Lung (tissue), 12 donors: Measurements from ENCODE around the gene CDS1. TPM values are rescaled to one million over a fixed set of nuclear protein-coding genes. Genes with fewer than 3 reads are reported as not detected.

ENCODE experiments used
- ATAC-seq: fragments of 200-7000 bp; cut with Tn5 transposase; one replicate; pipeline ENCODE4 v1.9.1; 2020; ENCODE audit warnings: moderate number of reproducible peaks; ENCODE audit not compliant: insufficient read depth, low FRiP score
- DNase-seq, 3 donors: peaks; one replicate each; pipeline ENCODE4 v3.0.0-alpha.2; 2013 to 2017
- H3K27ac ChIP-seq, 2 donors: one replicate each; pipeline ENCODE4 v1.5.1; 2013; ENCODE audit warnings: mild to moderate bottlenecking in 2 of 2, moderate library complexity in 2 of 2, control low read depth in 1 of 2, inconsistent platforms in 1 of 2, low read depth in 1 of 2, low read length in 1 of 2
- H3K27me3 ChIP-seq, 3 donors: one replicate each; pipeline ENCODE4 v1.5.1; 2013; ENCODE audit warnings: low read length in 2 of 3; ENCODE audit not compliant: control insufficient read depth in 3 of 3, insufficient read depth in 3 of 3
- H3K36me3 ChIP-seq, 4 donors: one replicate each; pipeline ENCODE4 v1.5.1; 2013; ENCODE audit warnings: low read length in 4 of 4, mild to moderate bottlenecking in 1 of 4, moderate library complexity in 1 of 4; ENCODE audit not compliant: control insufficient read depth in 4 of 4, insufficient read depth in 4 of 4
- H3K4me1 ChIP-seq, 5 donors: one replicate each; pipeline ENCODE4 v1.5.1; 2013; ENCODE audit warnings: low read length in 5 of 5, mild to moderate bottlenecking in 2 of 5, moderate library complexity in 1 of 5; ENCODE audit not compliant: control insufficient read depth in 5 of 5, insufficient read depth in 5 of 5
- H3K4me3 ChIP-seq: one replicate; pipeline ENCODE4 v1.5.1; 2013; ENCODE audit warnings: mild to moderate bottlenecking, control low read depth, moderate library complexity
- H3K9ac ChIP-seq, 2 donors: one replicate each; pipeline ENCODE4 v1.5.1; 2013; ENCODE audit warnings: low read length in 2 of 2, control low read depth in 1 of 2; ENCODE audit not compliant: insufficient read depth in 1 of 2
- H3K9me3 ChIP-seq, 4 donors: one replicate each; pipeline ENCODE4 v1.5.1; 2013; ENCODE audit warnings: low read length in 3 of 4, mild to moderate bottlenecking in 1 of 4, moderate library complexity in 1 of 4; ENCODE audit not compliant: control insufficient read depth in 4 of 4, insufficient read depth in 3 of 4
- WGBS, 2 donors: extraction: QIAGEN DNeasy Blood & Tissue Kit; methylation state at CpG; one replicate each; pipeline ENCODE4 v1.1.7; 2013; 5-methylcytosine and 5-hydroxymethylcytosine counted together
- polyA plus RNA-seq, 2 donors: library from polyadenylated mRNA; stranded (reverse); fragments of 200-250 nt; gene quantifications; one replicate each; pipeline ENCODE4 v1.2.1, GENCODE V29; 2013
- total RNA-seq, 2 donors: library from RNA; depleted of rRNA in 1 of 2; stranded (reverse); fragments of >200 nt in 1 of 2; gene quantifications; one replicate each; pipeline ENCODE4 v1.2.1, GENCODE V29; 2014 to 2021
- TF ChIP-seq, protein P1 (sequence below): IDR thresholded peaks from 2 replicates; pipeline ENCODE4 v1.5.1; 2012; ENCODE audit warnings: mild to moderate bottlenecking; ENCODE audit errors: control extremely low read depth, extremely low read depth
- donor health status: control.
- donor health status: control.
- donor health status: Bipolar disorder and iron deficiency.
- donor health status: healthy.
- donor health status: DM: yes; HTN: yes; CAD: no.

The CDS1 gene
- total and polyA plus RNA-seq, 4 donors = 10.7 to 32.7 (median 18.8) TPM

- no peaks in the 10 kb centered on the region for H3K36me3 ChIP-seq
- peak overlapping the region; percentile 87 to 93 for H3K27ac ChIP-seq
- H3K9me3 ChIP-seq = peaks cover 0 to 3% (median 0%) of the 10 kb centered on the region in 4 donors
- peaks cover 0 to 12% (median 3%) of the 10 kb centered on the region in 5 donors for H3K4me1 ChIP-seq
- DNase-seq (peak; percentile 86 to 93 (median 93)), ATAC-seq (peak; percentile 85)
- WGBS, 2 donors = 1% methylated on average over 50 to 56 of the region's 56 CpGs
- peak overlapping the region; percentile 62 for H3K4me3 ChIP-seq
- TF ChIP-seq, protein P1, sequence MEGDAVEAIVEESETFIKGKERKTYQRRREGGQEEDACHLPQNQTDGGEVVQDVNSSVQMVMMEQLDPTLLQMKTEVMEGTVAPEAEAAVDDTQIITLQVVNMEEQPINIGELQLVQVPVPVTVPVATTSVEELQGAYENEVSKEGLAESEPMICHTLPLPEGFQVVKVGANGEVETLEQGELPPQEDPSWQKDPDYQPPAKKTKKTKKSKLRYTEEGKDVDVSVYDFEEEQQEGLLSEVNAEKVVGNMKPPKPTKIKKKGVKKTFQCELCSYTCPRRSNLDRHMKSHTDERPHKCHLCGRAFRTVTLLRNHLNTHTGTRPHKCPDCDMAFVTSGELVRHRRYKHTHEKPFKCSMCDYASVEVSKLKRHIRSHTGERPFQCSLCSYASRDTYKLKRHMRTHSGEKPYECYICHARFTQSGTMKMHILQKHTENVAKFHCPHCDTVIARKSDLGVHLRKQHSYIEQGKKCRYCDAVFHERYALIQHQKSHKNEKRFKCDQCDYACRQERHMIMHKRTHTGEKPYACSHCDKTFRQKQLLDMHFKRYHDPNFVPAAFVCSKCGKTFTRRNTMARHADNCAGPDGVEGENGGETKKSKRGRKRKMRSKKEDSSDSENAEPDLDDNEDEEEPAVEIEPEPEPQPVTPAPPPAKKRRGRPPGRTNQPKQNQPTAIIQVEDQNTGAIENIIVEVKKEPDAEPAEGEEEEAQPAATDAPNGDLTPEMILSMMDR = no peak
- peak overlapping the region in 1 of 2 donors; percentile 51 for H3K9ac ChIP-seq
- peaks cover 0 to 45% (median 38%) of the 10 kb centered on the region in 3 donors for H3K27me3 ChIP-seq
These were observed 482 bp upstream of the CDS1 start for GRCh38 chr4:84582302-84582987.

GRCh38 chr4:84583876-84584380 lies 1.0 kb downstream of the CDS1 start:
- H3K4me3 ChIP-seq = peak overlapping the region; percentile 62
- no peak overlapping the region for H3K9ac ChIP-seq
- ATAC-seq = no peak
- 15 to 16% methylated on average over 16 of the region's 16 CpGs for WGBS, 2 donors
- H3K4me1 ChIP-seq = peaks cover 0 to 12% (median 3%) of the 10 kb centered on the region in 5 donors
- TF ChIP-seq, protein P1 = no peak
- H3K27ac ChIP-seq = peak overlapping the region; percentile 87 to 93
- H3K27me3 ChIP-seq = peaks cover 0 to 42% (median 38%) of the 10 kb centered on the region in 3 donors
- no peaks in the 10 kb centered on the region for H3K36me3 ChIP-seq
- peak in 2 of 3 donors; percentile 3 to 12 for DNase-seq
- H3K9me3 ChIP-seq = peaks cover 0 to 7% (median 1%) of the 10 kb centered on the region in 4 donors

DNA sequence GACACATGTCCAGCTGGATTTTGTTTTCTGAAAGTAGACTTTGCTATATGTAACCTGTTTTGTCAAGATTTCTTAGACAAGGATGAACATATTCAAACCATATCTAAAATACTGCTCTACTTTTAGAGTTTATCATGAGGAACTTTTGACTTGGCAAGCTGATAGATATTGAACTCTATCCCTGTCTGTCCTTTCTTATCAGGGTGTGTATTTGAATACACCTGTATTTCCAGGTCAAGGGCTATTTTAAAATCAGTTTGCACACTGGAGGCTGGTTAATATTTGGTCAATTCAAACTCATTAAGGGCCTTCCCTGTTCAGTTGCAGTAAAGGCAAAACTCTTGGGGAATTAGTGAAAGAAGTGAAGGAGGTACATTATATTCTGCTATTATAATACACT lies 2.3 kb downstream of the CDS1 start:
- no peak for ATAC-seq
- no peak for DNase-seq
- no peak overlapping the region for H3K27ac ChIP-seq
- peaks cover 0 to 12% (median 3%) of the 10 kb centered on the region in 5 donors for H3K4me1 ChIP-seq
- H3K4me3 ChIP-seq = no peak overlapping the region
- peaks cover 0 to 7% (median 1%) of the 10 kb centered on the region in 4 donors for H3K9me3 ChIP-seq
- no peak overlapping the region for H3K9ac ChIP-seq
- no peaks in the 10 kb centered on the region for H3K36me3 ChIP-seq
- TF ChIP-seq, protein P1 = no peak
- H3K27me3 ChIP-seq = peaks cover 0 to 42% (median 38%) of the 10 kb centered on the region in 3 donors
